Stimulated activated CD4-positive, alpha-beta T cell treated with anti-CD3 and anti-CD28 coated beads, TNF-alpha, amount 100 ng/mL, for 1 hour (primary cell): ENCODE results near the gene PACSIN3.
"Not testable (repeated sequence)": the region's sequence is repeated elsewhere in the genome, so short reads cannot be mapped to it uniquely, and the experiment has no call there.

ENCODE experiments used
- DNase-seq, 3 donors: peaks; one replicate each; pipeline ENCODE4 v3.0.0-alpha.2; 2020; ENCODE audit warnings: low read depth in 3 of 3, low spot score in 1 of 3

The PACSIN3 gene

GRCh38 chr11:47186076-47186699 lies at the start of gene PACSIN3:
Gene PACSIN3 (minus strand): TSS chr11:47186434. CDS start chr11:47182727, 3,707 bp downstream.
- DNase-seq = peak in 1 of 3 donors; percentile 34

DNA sequence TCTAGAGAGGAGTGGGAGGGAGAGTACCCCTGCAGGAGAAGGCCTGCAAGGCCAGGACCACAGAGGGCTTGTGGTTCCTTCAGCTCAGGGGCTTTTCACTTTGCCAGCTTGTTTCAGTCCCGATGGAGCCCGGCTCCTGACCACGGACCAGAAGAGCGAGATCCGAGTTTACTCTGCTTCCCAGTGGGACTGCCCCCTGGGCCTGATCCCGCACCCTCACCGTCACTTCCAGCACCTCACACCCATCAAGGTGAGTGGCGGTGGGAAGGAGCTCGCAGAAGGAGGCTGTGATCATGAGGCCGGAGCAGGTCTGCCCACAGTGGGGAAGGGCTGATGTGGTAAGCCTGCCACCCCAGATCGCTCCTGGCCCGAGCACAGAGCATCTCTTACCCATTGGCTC lies 48.9 kb upstream of the PACSIN3 start:
- DNase-seq = no peak

- peak in 2 of 3 donors; percentile 22 to 60 for DNase-seq
Observed at GRCh38 chr11:47234669-47235100, 48.5 kb upstream of the PACSIN3 start.

DNA sequence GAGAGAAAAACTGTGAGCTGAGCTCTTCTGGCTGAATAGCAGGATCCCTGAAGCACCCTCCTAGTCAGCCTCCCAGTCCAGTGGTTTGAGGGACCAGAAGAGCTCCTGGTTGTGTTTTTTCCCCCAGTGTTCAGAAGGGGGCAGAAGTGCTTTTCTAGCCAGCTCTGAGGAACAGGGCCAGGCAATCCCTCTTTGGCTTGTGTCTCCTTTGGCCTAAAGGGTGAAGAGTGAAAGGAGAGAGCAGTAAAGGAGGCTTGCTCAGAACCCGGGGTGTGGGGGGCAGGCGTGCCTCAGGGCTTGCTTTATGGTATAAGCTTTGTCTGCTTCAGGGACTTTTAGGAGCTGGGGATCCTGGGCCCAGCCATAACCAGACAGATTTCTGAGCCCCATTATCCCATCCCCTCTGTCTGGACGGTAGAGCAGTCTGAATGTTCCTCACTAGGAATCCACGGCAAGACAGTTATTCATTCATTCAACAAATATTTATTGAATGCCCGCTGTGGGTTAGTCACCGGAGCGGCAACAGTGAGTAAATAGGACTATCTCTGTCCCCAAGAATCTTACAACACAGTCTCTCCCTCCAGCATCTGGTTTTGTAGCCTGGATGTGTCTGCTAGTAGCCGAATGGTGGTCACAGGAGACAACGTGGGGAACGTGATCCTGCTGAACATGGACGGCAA lies 47.9 kb upstream of the PACSIN3 start:
- DNase-seq = no peak

- DNase-seq = no peak
Observed at GRCh38 chr11:47233051-47233450, 46.8 kb upstream of the PACSIN3 start.

- no peak for DNase-seq
Observed at GRCh38 chr11:47229161-47229560, 42.9 kb upstream of the PACSIN3 start.

DNA sequence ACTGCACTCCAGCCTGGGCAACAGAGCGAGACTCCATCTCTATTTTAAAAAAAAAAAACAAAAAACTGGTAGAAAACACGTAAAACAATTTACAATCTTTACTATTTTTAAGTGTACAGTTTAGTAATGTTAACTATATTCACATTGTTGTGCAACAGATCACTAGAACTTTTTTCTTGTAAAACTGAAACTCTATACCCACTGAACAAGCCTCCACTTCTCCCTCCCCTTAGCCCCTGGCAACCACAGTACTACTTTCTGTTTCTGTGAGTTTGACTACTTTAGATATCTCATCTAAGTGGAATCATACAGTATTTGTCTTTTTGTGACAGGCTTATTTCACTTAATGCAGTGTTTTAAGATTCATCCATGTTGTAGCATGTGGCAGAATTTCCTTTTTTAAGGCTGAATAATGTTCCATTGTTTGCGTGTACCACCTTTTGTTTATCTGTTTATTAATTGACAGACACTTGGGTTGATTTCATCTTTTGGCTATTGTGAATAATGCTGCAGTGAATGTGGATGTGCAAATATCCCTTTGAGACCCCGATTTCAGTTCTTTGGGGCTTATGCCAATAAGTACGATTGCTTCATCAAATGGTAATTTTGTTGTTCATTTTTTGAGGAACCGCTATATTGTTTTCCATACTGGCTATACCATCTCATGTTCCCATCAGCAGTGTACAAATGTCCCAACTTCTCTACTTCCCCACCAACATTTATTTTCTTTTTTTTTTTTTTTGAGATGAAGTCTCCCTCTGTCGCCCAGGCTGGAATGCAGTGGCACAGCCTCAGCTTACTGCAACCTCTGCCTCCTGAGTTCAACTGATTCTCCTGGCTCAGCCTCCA lies 39.5 kb upstream of the PACSIN3 start:
- DNase-seq = no peak

DNA sequence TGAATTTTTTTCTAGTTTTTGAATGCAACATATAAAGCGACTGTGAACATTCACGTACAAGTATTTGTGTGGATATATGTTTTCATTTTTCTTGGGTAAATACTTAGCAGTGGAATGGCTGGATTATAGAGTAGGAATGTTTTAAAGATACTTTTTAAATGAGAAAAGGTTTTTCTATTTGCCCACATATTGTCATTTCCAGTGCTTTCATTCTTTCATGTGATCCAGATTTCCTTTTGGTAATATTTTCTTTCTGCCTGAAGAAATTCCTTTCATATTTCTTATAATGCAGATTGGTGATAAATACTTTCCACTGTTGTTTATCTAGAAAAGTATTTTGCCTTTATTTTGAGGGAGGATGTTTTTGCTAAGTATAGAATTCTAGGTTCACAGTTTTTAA lies 36.5 kb upstream of the PACSIN3 start:
- no peak for DNase-seq

- DNase-seq = no peak
Observed at GRCh38 chr11:47220401-47220821, 34.2 kb upstream of the PACSIN3 start.

- DNase-seq = peak; percentile 39 to 54 (median 41)
Observed at GRCh38 chr11:47216121-47216798, 30.0 kb upstream of the PACSIN3 start.

DNA sequence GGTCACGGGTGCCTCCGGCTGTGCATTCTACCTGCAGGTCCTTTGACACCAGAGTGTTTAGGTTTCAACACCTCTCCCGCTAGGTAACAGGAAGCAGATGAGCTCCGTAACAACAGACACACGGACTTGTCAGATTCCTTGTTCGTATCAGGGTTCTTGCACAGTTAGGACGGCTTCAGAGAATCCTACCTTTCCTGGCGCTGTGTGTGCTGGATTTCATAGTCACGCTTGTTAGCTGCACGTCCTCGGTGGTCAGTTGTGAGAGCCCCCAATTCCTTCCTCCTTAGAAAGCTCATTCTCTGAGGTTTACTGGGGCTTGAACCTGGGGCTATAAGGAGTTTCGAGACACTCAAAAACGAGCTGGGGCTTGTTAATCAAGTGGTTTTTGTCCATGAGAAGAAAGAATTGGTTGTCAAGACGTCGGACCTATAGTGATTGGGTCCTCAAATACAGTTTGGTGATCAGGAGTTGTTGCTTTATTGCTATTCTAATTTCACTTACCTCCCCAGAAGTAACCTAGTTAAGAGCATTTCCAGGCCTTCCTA lies 29.2 kb upstream of the PACSIN3 start:
- DNase-seq = no peak

- DNase-seq = peak; percentile 56 to 59 (median 59)
Observed at GRCh38 chr11:47213950-47214565, 27.8 kb upstream of the PACSIN3 start.

- DNase-seq = no peak
Observed at GRCh38 chr11:47212938-47213337, 26.7 kb upstream of the PACSIN3 start.

DNA sequence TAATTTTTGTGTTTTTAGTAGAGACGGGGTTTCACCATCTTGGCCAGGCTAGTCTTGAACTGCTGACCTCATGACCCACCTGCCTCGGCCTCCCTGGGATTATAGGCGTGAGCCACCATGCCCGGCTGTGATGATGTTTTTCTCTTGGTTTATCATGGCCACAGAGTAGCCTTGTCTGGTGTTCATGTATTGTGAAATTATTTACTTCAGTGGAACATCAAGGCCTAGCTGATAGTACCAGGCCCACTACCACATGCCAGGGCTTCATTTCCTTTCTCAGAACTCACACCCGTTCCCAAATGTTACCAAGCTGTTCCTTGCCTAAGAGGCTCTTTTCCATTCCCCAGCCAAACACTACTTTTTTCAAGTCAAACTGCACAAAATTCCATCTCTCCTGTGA lies 22.4 kb upstream of the PACSIN3 start:
- DNase-seq = no peak

GRCh38 chr11:47208008-47208552 lies 21.8 kb upstream of the PACSIN3 start:
- DNase-seq = not testable (repeated sequence)

DNA sequence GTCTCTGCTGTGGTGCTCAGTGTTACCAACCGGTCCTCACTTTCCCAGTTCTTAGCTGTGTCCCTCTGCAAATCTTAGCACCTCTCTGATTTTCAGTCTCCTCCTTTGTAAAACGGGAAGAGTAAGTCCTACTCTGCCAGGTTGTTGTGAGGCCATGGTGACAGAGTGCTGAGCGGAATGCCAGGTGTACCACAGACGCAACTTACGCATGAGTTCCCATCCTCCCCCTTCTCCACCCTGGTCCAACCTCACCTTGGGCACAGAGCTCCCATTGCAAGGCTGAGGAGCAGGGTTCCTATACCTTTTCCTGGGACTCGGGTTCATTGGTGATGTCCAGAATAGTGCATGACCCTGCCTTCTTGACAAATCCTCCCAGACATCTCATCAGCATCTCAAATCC lies 21.2 kb upstream of the PACSIN3 start:
- no peak for DNase-seq

DNA sequence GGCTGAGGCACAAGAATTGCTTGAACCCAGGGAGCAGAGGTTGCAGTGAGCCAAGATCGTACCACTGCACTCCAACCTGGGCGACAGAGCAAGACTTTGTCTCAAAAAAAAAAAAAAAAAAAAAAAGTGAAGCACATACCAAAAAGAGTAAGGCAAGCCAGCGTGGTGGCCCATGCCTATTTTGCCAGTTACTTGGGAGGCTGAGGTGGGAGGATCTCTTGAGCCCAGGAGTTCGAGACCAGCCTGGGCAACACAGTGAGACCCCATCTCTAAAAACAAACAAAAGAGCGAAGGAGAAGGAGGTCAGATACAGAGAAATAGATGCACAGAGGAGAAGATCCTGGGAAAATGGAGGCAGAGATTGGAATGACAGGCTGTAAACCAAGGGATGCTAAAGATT lies 20.3 kb upstream of the PACSIN3 start:
- DNase-seq = not testable (repeated sequence)

GRCh38 chr11:47204637-47204989 lies 18.4 kb upstream of the PACSIN3 start:
- DNase-seq = no peak

DNA sequence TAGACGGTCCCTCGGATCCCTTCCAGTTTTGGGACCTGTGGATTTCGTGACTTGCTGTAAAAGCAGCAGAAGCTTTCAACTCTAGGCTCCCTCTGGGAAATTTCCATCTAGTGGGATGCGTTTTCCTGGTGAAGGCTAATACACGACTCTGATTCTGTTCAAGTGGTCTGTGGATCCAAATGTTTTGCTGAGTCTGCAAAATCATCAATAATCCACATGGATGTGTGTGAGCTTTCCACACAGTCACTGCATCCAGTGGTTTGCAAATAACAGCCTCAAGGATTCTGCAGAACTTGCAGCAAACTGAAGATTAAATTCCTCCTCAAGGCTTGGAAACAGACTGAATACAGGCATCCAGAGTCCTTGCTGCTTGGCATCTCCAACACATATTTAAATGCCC lies 16.3 kb upstream of the PACSIN3 start:
- DNase-seq = no peak

DNA sequence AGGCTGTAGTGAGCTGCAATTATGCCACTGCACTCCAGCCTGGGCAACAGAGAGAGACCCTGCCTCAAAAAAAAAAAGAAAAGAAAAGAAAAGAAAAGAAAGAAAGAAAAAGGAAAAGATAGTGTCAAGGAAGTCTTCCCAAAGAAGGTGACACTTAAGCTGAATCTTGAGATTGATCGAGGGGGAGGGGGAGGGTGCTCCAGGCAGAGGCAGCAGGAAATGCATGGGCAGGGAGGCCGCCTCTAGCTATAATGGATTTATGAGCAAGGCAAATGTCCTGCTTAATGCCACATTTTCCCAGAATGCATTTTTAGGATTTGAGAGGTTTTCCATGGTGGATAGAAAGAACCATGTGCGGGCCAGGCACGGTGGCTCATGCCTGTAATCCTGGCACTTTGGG lies 14.8 kb upstream of the PACSIN3 start:
- no peak for DNase-seq
